Activated B cell treated with CpG ODN at 0.5 μM for 24 hours (primary cell): ENCODE results near the gene PRMT6. TPM values are rescaled to one million over a fixed set of nuclear protein-coding genes. Genes with fewer than 3 reads are reported as not detected.
"Not testable (repeated sequence)": the region's sequence is repeated elsewhere in the genome, so short reads cannot be mapped to it uniquely, and the experiment has no call there.

ENCODE experiments used
- ATAC-seq: fragments of 200-7000 bp; cut with Tn5 transposase; one replicate; pipeline ENCODE4 v1.10.0; 2021; ENCODE audit warnings: low read depth, mild to moderate bottlenecking, moderate library complexity
- CTCF ChIA-PET: fragments of 350-600 bp; sonication (Branson Sonifier 250); formaldehyde crosslinking; loops from one replicate; lab custom pipeline; 2021; ENCODE audit warnings: antibody characterized with exemption; lab: Charles Lee
- POLR2A ChIA-PET: fragments of 350-600 bp; sonication (Branson Sonifier 250); formaldehyde crosslinking; loops from one replicate; lab custom pipeline; 2021; ENCODE audit warnings: antibody characterized with exemption; lab: Charles Lee
- DNase-seq: peaks from one replicate; pipeline ENCODE4 v3.0.0; 2022
- H3K27ac Mint-ChIP-seq: one replicate; pipeline ENCODE4 v1.8.0; 2020; ENCODE audit warnings: mixed read lengths
- H3K27me3 Mint-ChIP-seq: one replicate; pipeline ENCODE4 v1.8.0; 2021; ENCODE audit warnings: mixed read lengths
- H3K36me3 Mint-ChIP-seq: one replicate; pipeline ENCODE4 v1.8.0; 2021; ENCODE audit warnings: low read depth, mixed read lengths
- H3K4me1 Mint-ChIP-seq: one replicate; pipeline ENCODE4 v1.8.0; 2021; ENCODE audit warnings: mixed read lengths
- H3K4me3 Mint-ChIP-seq: one replicate; pipeline ENCODE4 v1.8.0; 2020; ENCODE audit warnings: mild to moderate bottlenecking, mixed read lengths
- H3K9me3 Mint-ChIP-seq: one replicate; pipeline ENCODE4 v1.8.0; 2020; ENCODE audit warnings: mixed read lengths
- CTCF ChIP-seq: fragments of 200-600 bp; IDR thresholded peaks from one replicate; pipeline ENCODE4 v1.8.0; 2022; ENCODE audit warnings: antibody characterized with exemption, mild to moderate bottlenecking
- intact Hi-C: fragments of 100-400 bp; cut with micrococcal nuclease; formaldehyde crosslinking; loops from one replicate; pipeline ENCODE4 v1.15.1; 2024
- total RNA-seq: library from RNA; stranded (reverse); gene quantifications from 2 replicates; pipeline ENCODE4 v1.2.3, GENCODE V29; 2022

Gene PRMT6
- total RNA-seq, 1 donor from 2014 or later, result 22.3 TPM

- CTCF ChIA-PET, result no interaction called here
- POLR2A ChIA-PET, result no interaction called here
- DNase-seq (no peak), ATAC-seq (no peak)
- Mint-ChIP-seq H3K9me3 (no peaks in the 10 kb centered on the region), H3K4me1 (no peaks in the 10 kb centered on the region), H3K27ac (no peak overlapping the region), H3K36me3 (no peaks in the 10 kb centered on the region), H3K27me3 (peaks cover 13% of the 10 kb centered on the region), H3K4me3 (no peak overlapping the region)
- TF ChIP-seq CTCF, result no peak
- intact Hi-C loops, result no loop called here
Observed at GRCh38 chr1:107076841-107077240, 20.4 kb downstream of the PRMT6 start.

DNA sequence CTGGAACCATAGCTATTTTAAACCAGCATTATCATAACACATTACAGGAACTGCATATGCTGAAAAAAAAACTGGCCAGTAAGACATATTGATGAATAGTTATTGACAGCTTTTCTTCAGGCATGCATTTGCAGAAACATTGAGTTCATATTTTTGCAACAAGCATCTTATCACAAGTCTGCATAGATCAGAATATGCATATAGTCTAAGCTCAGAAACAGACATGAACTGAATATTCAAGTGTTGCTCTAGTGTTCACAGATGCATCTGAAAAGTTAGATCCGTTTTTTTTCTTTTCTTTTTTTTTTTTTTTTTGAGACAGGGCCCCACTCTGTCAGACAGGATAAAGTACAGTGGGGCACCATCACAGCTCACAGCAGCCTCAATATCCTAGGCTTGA, 22.8 kb downstream of the PRMT6 start:
- intact Hi-C loops, result no loop called here
- H3K36me3 Mint-ChIP-seq, result no peaks in the 10 kb centered on the region
- TF ChIP-seq CTCF, result no peak
- peaks cover 13% of the 10 kb centered on the region for H3K27me3 Mint-ChIP-seq
- no peak for DNase-seq
- H3K4me3 Mint-ChIP-seq, result no peak overlapping the region
- H3K4me1 Mint-ChIP-seq, result no peaks in the 10 kb centered on the region
- POLR2A ChIA-PET, result no interaction called here
- CTCF ChIA-PET, result no interaction called here
- H3K9me3 Mint-ChIP-seq, result peaks cover 4% of the 10 kb centered on the region
- no peak for ATAC-seq
- no peak overlapping the region for H3K27ac Mint-ChIP-seq

GRCh38 chr1:107081102-107081501, 24.6 kb downstream of the PRMT6 start:
- TF ChIP-seq CTCF, result no peak
- ChIA-PET POLR2A (no interaction called here), CTCF (no interaction called here)
- Mint-ChIP-seq H3K27me3 (peaks cover 17% of the 10 kb centered on the region), H3K27ac (no peak overlapping the region), H3K36me3 (no peaks in the 10 kb centered on the region), H3K4me3 (no peak overlapping the region), H3K9me3 (peaks cover 17% of the 10 kb centered on the region), H3K4me1 (no peaks in the 10 kb centered on the region)
- no peak for DNase-seq
- no peak for ATAC-seq
- intact Hi-C loops, result no loop called here

- no peak for TF ChIP-seq CTCF
- intact Hi-C loops, result no loop called here
- no peaks in the 10 kb centered on the region for H3K36me3 Mint-ChIP-seq
- peaks cover 2% of the 10 kb centered on the region for H3K9me3 Mint-ChIP-seq
- CTCF ChIA-PET, result no interaction called here
- H3K27ac Mint-ChIP-seq, result no peak overlapping the region
- DNase-seq (no peak), ATAC-seq (no peak)
- H3K4me1 Mint-ChIP-seq, result no peaks in the 10 kb centered on the region
- POLR2A ChIA-PET, result no interaction called here
- no peak overlapping the region for H3K4me3 Mint-ChIP-seq
- H3K27me3 Mint-ChIP-seq, result peaks cover 13% of the 10 kb centered on the region
Observed at GRCh38 chr1:107091418-107091817, 34.9 kb downstream of the PRMT6 start.

DNA sequence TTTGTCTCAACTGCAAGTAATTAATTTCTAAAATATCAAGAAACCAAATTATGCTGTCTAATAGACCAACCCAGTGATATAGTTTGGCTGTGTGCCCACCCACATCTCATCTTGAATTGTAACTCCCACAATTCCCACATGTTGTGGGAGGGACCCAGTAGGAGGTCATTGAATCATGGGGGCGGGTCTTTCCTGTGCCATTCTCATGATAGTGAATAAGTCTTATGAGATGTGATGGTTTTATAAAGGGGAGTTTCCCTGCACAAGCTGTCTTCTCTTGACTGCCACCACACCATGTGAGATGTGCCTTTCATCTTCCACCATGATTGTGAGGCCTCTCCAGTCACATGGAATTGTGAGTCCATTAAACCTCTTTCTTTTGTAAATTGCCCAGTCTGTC, 36.9 kb downstream of the PRMT6 start:
- H3K36me3 Mint-ChIP-seq, CTCF ChIA-PET, H3K4me3 Mint-ChIP-seq, H3K27ac Mint-ChIP-seq, H3K4me1 Mint-ChIP-seq, DNase-seq, H3K9me3 Mint-ChIP-seq, POLR2A ChIA-PET, intact Hi-C loops, ATAC-seq: not testable (repeated sequence)
- peaks cover 15% of the 10 kb centered on the region for H3K27me3 Mint-ChIP-seq

DNA sequence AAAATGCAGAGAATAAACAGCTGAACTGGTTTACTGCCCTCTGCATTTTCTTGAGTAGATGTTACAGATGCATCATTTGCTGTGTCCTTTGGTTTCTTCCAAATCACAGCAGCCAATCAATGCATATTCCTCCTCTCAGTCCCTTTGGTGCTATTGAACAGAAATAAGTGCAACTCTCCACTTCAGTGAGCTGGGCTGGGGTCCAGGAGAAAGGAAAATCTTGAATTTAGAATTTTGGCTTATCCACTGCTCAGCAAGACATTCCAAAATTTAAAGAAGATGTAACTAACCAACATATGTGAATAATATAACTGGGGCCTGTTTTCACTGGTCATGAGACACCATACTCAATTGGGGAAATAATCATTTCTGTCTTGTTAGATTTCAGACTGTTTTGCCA, 39.2 kb downstream of the PRMT6 start:
- Mint-ChIP-seq H3K27me3 (peaks cover 15% of the 10 kb centered on the region), H3K9me3 (no peaks in the 10 kb centered on the region), H3K4me1 (peaks cover 1% of the 10 kb centered on the region), H3K27ac (no peak overlapping the region), H3K36me3 (no peaks in the 10 kb centered on the region), H3K4me3 (no peak overlapping the region)
- intact Hi-C loops, result no loop called here
- DNase-seq (no peak), ATAC-seq (no peak)
- no peak for TF ChIP-seq CTCF
- CTCF ChIA-PET, result no interaction called here
- POLR2A ChIA-PET, result no interaction called here
